CD4-positive, CD25-positive, alpha-beta regulatory T cell (primary cell): Measurements from ENCODE around the gene INHBB. TPM values are rescaled to one million over a fixed set of nuclear protein-coding genes. Genes with fewer than 3 reads are reported as not detected.

Experiments used
- ATAC-seq, 2 donors: fragments of 150-1000 bp; cut with Tn5 transposase; one replicate each; pipeline ENCODE4 v1.10.0; 2021; ENCODE audit warnings: low read depth in 2 of 2, moderate number of reproducible peaks in 2 of 2, moderate library complexity in 1 of 2
- DNase-seq, 3 donors: peaks; one replicate each; pipeline versions ENCODE4 v3.0.0 to v3.0.0-alpha.2; 2012 to 2022; ENCODE audit warnings: mixed read lengths in 1 of 3
- H3K27ac ChIP-seq: one replicate; pipeline ENCODE4 v1.7.0; 2013; ENCODE audit warnings: mild to moderate bottlenecking, low read length; ENCODE audit not compliant: insufficient read depth, poor library complexity, severe bottlenecking
- H3K27me3 ChIP-seq: one replicate; pipeline ENCODE4 v1.7.0; 2013; ENCODE audit warnings: low read length; ENCODE audit not compliant: control insufficient read depth, insufficient read depth
- H3K36me3 ChIP-seq: one replicate; pipeline ENCODE4 v1.7.0; 2013; ENCODE audit warnings: mild to moderate bottlenecking, low read length, moderate library complexity; ENCODE audit not compliant: control insufficient read depth, insufficient read depth
- H3K4me1 ChIP-seq: 2 replicates; pipeline ENCODE4 v1.7.0; 2013; ENCODE audit warnings: mild to moderate bottlenecking, low read length; ENCODE audit not compliant: insufficient read depth, control insufficient read depth, poor library complexity, severe bottlenecking
- H3K4me3 ChIP-seq: one replicate; pipeline ENCODE4 v1.7.0; 2013; ENCODE audit warnings: low read depth, mild to moderate bottlenecking, low read length, moderate library complexity
- H3K9me3 ChIP-seq, 2 experiments: 1 replicate in 1 of 2; 2 replicates in 1 of 2; pipeline ENCODE4 v1.7.0; 2013; ENCODE audit warnings: low read length in 2 of 2, mild to moderate bottlenecking in 1 of 2, moderate library complexity in 1 of 2; ENCODE audit not compliant: control insufficient read depth in 2 of 2
- H3K27ac Mint-ChIP-seq, 3 donors: one replicate each; pipeline ENCODE4 v1.8.0; 2020 to 2022; ENCODE audit warnings: mild to moderate bottlenecking in 3 of 3, mixed read lengths in 3 of 3, moderate library complexity in 2 of 3
- H3K27me3 Mint-ChIP-seq: one replicate; pipeline ENCODE4 v1.8.0; 2022; ENCODE audit warnings: mild to moderate bottlenecking, mixed read lengths
- H3K36me3 Mint-ChIP-seq: one replicate; pipeline ENCODE4 v1.8.0; 2020; ENCODE audit warnings: mixed read lengths
- H3K4me1 Mint-ChIP-seq, 4 donors: one replicate each; pipeline ENCODE4 v1.8.0; 2020 to 2022; ENCODE audit warnings: mixed read lengths in 4 of 4, mild to moderate bottlenecking in 1 of 4
- H3K4me3 Mint-ChIP-seq, 4 donors: one replicate each; pipeline ENCODE4 v1.8.0; 2020 to 2022; ENCODE audit warnings: mild to moderate bottlenecking in 4 of 4, mixed read lengths in 4 of 4, moderate library complexity in 3 of 4
- H3K9me3 Mint-ChIP-seq, 7 donors: one replicate each; pipeline ENCODE4 v1.8.0; 2020 to 2022; ENCODE audit warnings: mixed read lengths in 7 of 7, mild to moderate bottlenecking in 3 of 7, moderate library complexity in 2 of 7
- polyA plus RNA-seq, 4 donors: library from polyadenylated mRNA; unstranded; fragments of 300-500 nt; fragmentation: Illumina TruSeq; gene quantifications; one replicate each; pipeline ENCODE4 v1.2.3, GENCODE V29; 2021
- total RNA-seq: library from RNA; stranded (reverse); gene quantifications from one replicate; pipeline ENCODE4 v1.2.3, GENCODE V29; 2022

The INHBB gene
- total and polyA plus RNA-seq, 5 donors from 2014 or later: not detected

GRCh38 chr2:120391911-120392665 is 46.2 kb downstream of the INHBB start:
- no peaks in the 10 kb centered on the region for H3K4me1 Mint-ChIP-seq
- no peaks in the 10 kb centered on the region for H3K27me3 Mint-ChIP-seq
- no peak for DNase-seq
- no peak for ATAC-seq
- no peaks in the 10 kb centered on the region for H3K36me3 Mint-ChIP-seq
- no peak overlapping the region for H3K27ac Mint-ChIP-seq
- no peaks in the 10 kb centered on the region for H3K9me3 ChIP-seq
- no peaks in the 10 kb centered on the region for H3K27me3 ChIP-seq
- no peaks in the 10 kb centered on the region for H3K4me1 ChIP-seq
- H3K36me3 ChIP-seq: no peaks in the 10 kb centered on the region
- no peak overlapping the region for H3K27ac ChIP-seq
- no peak overlapping the region for H3K4me3 Mint-ChIP-seq
- no peak overlapping the region for H3K4me3 ChIP-seq
- H3K9me3 Mint-ChIP-seq: peaks cover 0 to 3% (median 1%) of the 10 kb centered on the region in 7 donors

GRCh38 chr2:120392923-120393322 is 47.0 kb downstream of the INHBB start:
- no peak overlapping the region for H3K27ac Mint-ChIP-seq
- no peak overlapping the region for H3K4me3 Mint-ChIP-seq
- H3K36me3 Mint-ChIP-seq: no peaks in the 10 kb centered on the region
- Histone ChIP-seq H3K9me3 (no peaks in the 10 kb centered on the region), H3K36me3 (no peaks in the 10 kb centered on the region), H3K27me3 (no peaks in the 10 kb centered on the region), H3K4me1 (no peaks in the 10 kb centered on the region), H3K4me3 (no peak overlapping the region), H3K27ac (no peak overlapping the region)
- ATAC-seq: no peak
- no peaks in the 10 kb centered on the region for H3K27me3 Mint-ChIP-seq
- DNase-seq: no peak
- H3K9me3 Mint-ChIP-seq: peaks cover 0 to 3% (median 1%) of the 10 kb centered on the region in 7 donors
- no peaks in the 10 kb centered on the region for H3K4me1 Mint-ChIP-seq

GRCh38 chr2:120393456-120393855 is 47.5 kb downstream of the INHBB start:
- no peak for DNase-seq
- no peak overlapping the region for H3K4me3 ChIP-seq
- H3K4me1 ChIP-seq: no peaks in the 10 kb centered on the region
- H3K9me3 ChIP-seq: no peaks in the 10 kb centered on the region
- no peaks in the 10 kb centered on the region for H3K36me3 ChIP-seq
- Mint-ChIP-seq H3K27me3 (peaks cover 3% of the 10 kb centered on the region), H3K4me3 (no peak overlapping the region), H3K9me3 (peaks cover 0 to 3% (median 1%) of the 10 kb centered on the region in 7 donors), H3K4me1 (no peaks in the 10 kb centered on the region), H3K27ac (no peak overlapping the region), H3K36me3 (no peaks in the 10 kb centered on the region)
- no peak overlapping the region for H3K27ac ChIP-seq
- no peak for ATAC-seq
- H3K27me3 ChIP-seq: no peaks in the 10 kb centered on the region

GRCh38 chr2:120394764-120395163 is 48.8 kb downstream of the INHBB start:
- Mint-ChIP-seq H3K27ac (no peak overlapping the region), H3K4me1 (no peaks in the 10 kb centered on the region), H3K4me3 (no peak overlapping the region), H3K36me3 (no peaks in the 10 kb centered on the region), H3K27me3 (peaks cover 4% of the 10 kb centered on the region), H3K9me3 (peaks cover 0 to 3% (median 1%) of the 10 kb centered on the region in 7 donors)
- no peak overlapping the region for H3K4me3 ChIP-seq
- H3K9me3 ChIP-seq: no peaks in the 10 kb centered on the region
- DNase-seq (no peak), ATAC-seq (no peak)
- H3K4me1 ChIP-seq: no peaks in the 10 kb centered on the region
- H3K27ac ChIP-seq: no peak overlapping the region
- H3K36me3 ChIP-seq: no peaks in the 10 kb centered on the region
- no peaks in the 10 kb centered on the region for H3K27me3 ChIP-seq

GRCh38 chr2:120395221-120396012 is 49.5 kb downstream of the INHBB start:
- ATAC-seq: no peak
- Histone ChIP-seq H3K27me3 (no peaks in the 10 kb centered on the region), H3K4me3 (no peak overlapping the region), H3K9me3 (no peaks in the 10 kb centered on the region), H3K4me1 (no peaks in the 10 kb centered on the region), H3K36me3 (no peaks in the 10 kb centered on the region), H3K27ac (no peak overlapping the region)
- H3K27me3 Mint-ChIP-seq: peaks cover 4% of the 10 kb centered on the region
- H3K4me1 Mint-ChIP-seq: no peaks in the 10 kb centered on the region
- no peaks in the 10 kb centered on the region for H3K36me3 Mint-ChIP-seq
- peak overlapping the region in 2 of 3 donors; percentile 15 to 85 for H3K27ac Mint-ChIP-seq
- DNase-seq: no peak
- peaks cover 0 to 3% (median 1%) of the 10 kb centered on the region in 7 donors for H3K9me3 Mint-ChIP-seq
- no peak overlapping the region for H3K4me3 Mint-ChIP-seq

GRCh38 chr2:120396013-120396860 is 50.3 kb downstream of the INHBB start:
- Mint-ChIP-seq H3K36me3 (no peaks in the 10 kb centered on the region), H3K9me3 (peaks cover 0 to 3% (median 1%) of the 10 kb centered on the region in 7 donors), H3K27ac (no peak overlapping the region), H3K4me1 (no peaks in the 10 kb centered on the region), H3K27me3 (peaks cover 8% of the 10 kb centered on the region), H3K4me3 (no peak overlapping the region)
- Histone ChIP-seq H3K36me3 (no peaks in the 10 kb centered on the region), H3K4me1 (no peaks in the 10 kb centered on the region), H3K4me3 (no peak overlapping the region), H3K27me3 (no peaks in the 10 kb centered on the region), H3K9me3 (no peaks in the 10 kb centered on the region), H3K27ac (no peak overlapping the region)
- DNase-seq: no peak
- ATAC-seq: no peak

- H3K27me3 ChIP-seq: no peaks in the 10 kb centered on the region
- ATAC-seq (no peak), DNase-seq (no peak)
- H3K36me3 Mint-ChIP-seq: no peaks in the 10 kb centered on the region
- no peak overlapping the region for H3K27ac ChIP-seq
- H3K4me3 ChIP-seq: no peak overlapping the region
- H3K9me3 Mint-ChIP-seq: peaks cover 0 to 3% (median 1%) of the 10 kb centered on the region in 7 donors
- H3K27ac Mint-ChIP-seq: no peak overlapping the region
- no peaks in the 10 kb centered on the region for H3K9me3 ChIP-seq
- H3K4me3 Mint-ChIP-seq: no peak overlapping the region
- no peaks in the 10 kb centered on the region for H3K36me3 ChIP-seq
- no peaks in the 10 kb centered on the region for H3K4me1 Mint-ChIP-seq
- H3K4me1 ChIP-seq: no peaks in the 10 kb centered on the region
- peaks cover 8% of the 10 kb centered on the region for H3K27me3 Mint-ChIP-seq
Observed at GRCh38 chr2:120396861-120397811, 51.2 kb downstream of the INHBB start.
